ENCODE results near the gene FGG.

GRCh38 chr4:154623995-154624394, 11.5 kb upstream of the FGG start:
- TF ChIP-seq EZH2 (IDR thresholded peaks at IDR 0.05; ENCODE audit: insufficient read depth, poor library complexity, severe bottlenecking) (no peak), EZH2phosphoT487 (IDR thresholded peaks at IDR 0.05; ENCODE audit: insufficient read depth, low read depth) (no peak)

Data from GM23248 (cell line).